ENCODE measurements around the gene MTHFD1L. TPM values are rescaled to one million over a fixed set of nuclear protein-coding genes. Genes with fewer than 3 reads are reported as not detected.

MTHFD1L gene
- total RNA-seq, 1 donor from 2014 or later: 28.1 TPM

DNA sequence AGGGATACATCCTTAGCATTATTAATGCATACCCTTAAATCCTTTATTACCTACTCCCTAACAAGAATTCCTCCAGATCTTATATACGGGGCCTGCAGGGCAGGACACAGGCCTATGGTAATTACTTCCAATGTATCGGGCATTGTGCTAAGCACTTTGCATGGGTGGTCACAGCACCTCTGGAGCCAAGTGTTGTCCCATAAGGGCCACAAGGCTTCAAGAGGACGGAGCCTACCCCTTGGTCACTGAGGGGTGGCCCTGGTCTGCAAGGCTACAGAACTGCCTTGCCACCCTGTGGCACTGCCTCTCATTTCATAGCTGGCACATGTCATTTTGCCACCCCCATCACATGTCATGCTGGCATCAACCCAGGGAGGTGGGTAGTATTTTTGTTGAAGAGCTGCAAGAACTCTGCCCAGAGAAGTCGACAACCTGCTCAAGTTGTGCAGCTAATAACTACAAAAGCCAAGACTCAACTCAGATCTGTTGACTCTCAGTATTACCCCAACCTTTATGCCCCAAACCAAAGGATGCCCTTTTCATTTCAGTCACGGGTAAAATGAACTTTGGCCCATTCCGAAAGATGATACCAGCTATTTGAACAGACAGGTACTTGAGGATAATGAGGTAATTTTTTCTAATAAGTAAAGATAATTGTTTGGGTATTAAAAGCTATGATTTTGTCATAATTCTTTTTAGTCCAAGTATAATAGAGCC lies 230.2 kb downstream of the MTHFD1L start:
- TF ChIP-seq, protein P1, sequence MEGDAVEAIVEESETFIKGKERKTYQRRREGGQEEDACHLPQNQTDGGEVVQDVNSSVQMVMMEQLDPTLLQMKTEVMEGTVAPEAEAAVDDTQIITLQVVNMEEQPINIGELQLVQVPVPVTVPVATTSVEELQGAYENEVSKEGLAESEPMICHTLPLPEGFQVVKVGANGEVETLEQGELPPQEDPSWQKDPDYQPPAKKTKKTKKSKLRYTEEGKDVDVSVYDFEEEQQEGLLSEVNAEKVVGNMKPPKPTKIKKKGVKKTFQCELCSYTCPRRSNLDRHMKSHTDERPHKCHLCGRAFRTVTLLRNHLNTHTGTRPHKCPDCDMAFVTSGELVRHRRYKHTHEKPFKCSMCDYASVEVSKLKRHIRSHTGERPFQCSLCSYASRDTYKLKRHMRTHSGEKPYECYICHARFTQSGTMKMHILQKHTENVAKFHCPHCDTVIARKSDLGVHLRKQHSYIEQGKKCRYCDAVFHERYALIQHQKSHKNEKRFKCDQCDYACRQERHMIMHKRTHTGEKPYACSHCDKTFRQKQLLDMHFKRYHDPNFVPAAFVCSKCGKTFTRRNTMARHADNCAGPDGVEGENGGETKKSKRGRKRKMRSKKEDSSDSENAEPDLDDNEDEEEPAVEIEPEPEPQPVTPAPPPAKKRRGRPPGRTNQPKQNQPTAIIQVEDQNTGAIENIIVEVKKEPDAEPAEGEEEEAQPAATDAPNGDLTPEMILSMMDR (conservative IDR thresholded peaks at IDR 0.05): no peak
- DNase-seq (ENCODE audit: extremely low spot score, unreplicated experiment): no peak
- Mint-ChIP-seq H3K36me3 (peaks cover 34% of the 10 kb centered on the region), H3K4me3 (no peak overlapping the region), H3K9me3 (peaks cover 13% of the 10 kb centered on the region), H3K27me3 (no peaks in the 10 kb centered on the region), H3K4me1 (ENCODE audit: unreplicated experiment) (peaks cover 37% of the 10 kb centered on the region), H3K27ac (no peak overlapping the region)

DNA sequence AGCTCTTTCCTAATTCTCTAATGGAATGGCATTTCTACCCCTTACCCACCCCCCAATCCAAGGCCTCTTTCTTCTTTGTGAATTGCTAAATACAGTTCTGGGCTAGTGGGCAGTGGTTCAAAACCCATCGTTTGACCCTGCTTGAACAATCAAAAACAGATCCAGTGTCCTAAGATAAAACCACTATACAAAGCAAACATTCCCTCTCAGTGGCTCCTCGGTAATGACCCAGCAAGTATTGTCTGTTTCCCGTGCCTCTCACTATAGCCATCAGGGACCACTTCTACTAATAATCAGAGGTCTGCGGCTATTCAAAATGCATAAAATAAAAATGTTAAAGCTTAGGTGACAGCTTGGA lies 230.7 kb downstream of the MTHFD1L start:
- Mint-ChIP-seq H3K4me1 (ENCODE audit: unreplicated experiment) (peaks cover 36% of the 10 kb centered on the region), H3K27ac (no peak overlapping the region), H3K36me3 (peaks cover 36% of the 10 kb centered on the region), H3K27me3 (no peaks in the 10 kb centered on the region), H3K4me3 (no peak overlapping the region), H3K9me3 (peaks cover 13% of the 10 kb centered on the region)
- TF ChIP-seq, protein P1 (conservative IDR thresholded peaks at IDR 0.05): no peak
- no peak for DNase-seq (ENCODE audit: extremely low spot score, unreplicated experiment)

DNA sequence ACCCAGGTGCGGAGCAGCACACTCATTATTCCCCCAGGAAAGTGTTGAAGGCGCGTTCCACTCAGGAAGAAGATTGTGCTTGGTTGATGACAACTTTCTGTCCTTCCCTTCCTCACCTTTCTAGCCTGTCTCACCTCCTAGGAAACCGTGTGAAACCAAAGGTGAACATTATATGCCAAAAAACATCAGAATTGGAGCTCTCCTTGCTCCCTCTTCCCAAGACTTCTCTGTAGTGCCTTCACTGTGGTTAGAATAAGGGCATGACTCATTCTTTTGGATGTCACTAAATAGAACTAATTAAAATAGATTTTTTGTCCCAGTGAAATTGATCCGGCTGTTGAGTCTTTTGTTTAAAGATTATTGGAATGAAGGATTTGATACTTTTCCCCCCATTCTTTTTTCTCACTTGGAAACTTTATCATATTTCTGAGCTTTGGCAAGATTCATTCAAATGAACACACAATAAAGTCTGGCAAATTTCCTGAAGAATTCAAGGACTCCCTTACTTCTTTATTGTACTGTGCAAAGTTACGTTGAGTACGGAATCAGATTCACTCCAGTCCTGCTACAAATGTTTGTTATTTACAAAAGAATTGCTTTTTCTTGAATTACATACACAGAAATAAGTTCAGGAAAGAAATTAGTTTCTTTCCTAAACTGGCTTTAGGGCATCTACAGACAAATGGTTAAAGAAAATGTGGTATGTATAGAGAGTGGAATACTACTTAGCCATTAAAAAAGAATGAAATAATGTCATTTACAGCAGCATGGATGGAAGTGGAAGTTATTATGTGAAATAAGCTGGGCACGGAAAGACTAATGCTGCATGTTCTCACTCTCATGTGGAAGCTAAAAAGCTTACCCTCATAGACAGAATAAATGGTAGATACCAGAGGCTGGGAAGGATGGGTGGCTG lies 231.4 kb downstream of the MTHFD1L start:
- peaks cover 36% of the 10 kb centered on the region for H3K4me1 Mint-ChIP-seq (ENCODE audit: unreplicated experiment)
- H3K27me3 Mint-ChIP-seq: no peaks in the 10 kb centered on the region
- H3K9me3 Mint-ChIP-seq: peaks cover 13% of the 10 kb centered on the region
- no peak overlapping the region for H3K4me3 Mint-ChIP-seq
- TF ChIP-seq, protein P1 (conservative IDR thresholded peaks at IDR 0.05): no peak
- no peak overlapping the region for H3K27ac Mint-ChIP-seq
- no peak for DNase-seq (ENCODE audit: extremely low spot score, unreplicated experiment)
- peaks cover 38% of the 10 kb centered on the region for H3K36me3 Mint-ChIP-seq

DNA sequence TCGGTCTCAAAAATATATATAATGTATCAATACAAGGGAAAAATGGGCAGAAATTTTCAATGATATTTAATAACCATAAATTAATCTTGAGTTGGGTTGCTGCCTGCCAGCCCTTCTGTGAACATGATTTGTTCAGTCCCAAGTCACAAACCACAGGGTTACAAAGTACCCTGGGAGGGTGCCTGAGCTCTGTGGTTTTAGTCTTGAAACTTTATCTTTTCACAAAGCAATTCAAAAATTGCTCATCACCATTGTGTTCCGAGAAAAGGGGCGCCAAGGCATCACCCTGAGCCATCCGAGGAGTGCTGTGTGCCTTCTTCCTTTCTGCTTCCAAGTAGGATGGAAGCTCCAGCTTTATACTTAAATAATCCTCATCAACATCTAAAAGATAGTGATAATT lies 232.7 kb downstream of the MTHFD1L start:
- Mint-ChIP-seq H3K27ac (no peak overlapping the region), H3K9me3 (peaks cover 13% of the 10 kb centered on the region), H3K27me3 (no peaks in the 10 kb centered on the region), H3K4me3 (no peak overlapping the region), H3K36me3 (peaks cover 31% of the 10 kb centered on the region), H3K4me1 (ENCODE audit: unreplicated experiment) (peaks cover 28% of the 10 kb centered on the region)
- no peak for DNase-seq (ENCODE audit: extremely low spot score, unreplicated experiment)
- TF ChIP-seq, protein P1 (conservative IDR thresholded peaks at IDR 0.05): no peak

DNA sequence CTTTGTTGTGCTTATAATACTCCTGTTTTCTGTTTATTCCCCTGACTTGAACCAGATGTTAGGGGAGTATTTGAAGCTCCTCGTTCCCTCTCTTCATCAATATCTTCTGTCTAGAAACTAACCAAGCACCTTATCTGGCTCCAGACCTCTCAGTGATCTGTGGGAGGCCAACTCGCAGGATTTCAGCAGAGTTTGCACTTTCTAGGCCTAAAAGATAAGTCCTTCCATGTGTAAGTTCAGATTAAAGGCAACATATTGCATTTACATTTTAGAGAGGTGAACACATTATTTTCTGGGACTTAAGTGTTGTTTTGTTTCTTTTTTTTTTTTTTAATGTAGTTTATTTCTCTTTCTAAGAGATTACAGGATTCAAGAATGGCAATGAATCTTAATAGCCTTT lies 234.8 kb downstream of the MTHFD1L start:
- Mint-ChIP-seq H3K36me3 (peaks cover 23% of the 10 kb centered on the region), H3K27me3 (no peaks in the 10 kb centered on the region), H3K27ac (no peak overlapping the region), H3K4me1 (ENCODE audit: unreplicated experiment) (peaks cover 23% of the 10 kb centered on the region), H3K4me3 (no peak overlapping the region), H3K9me3 (peaks cover 13% of the 10 kb centered on the region)
- DNase-seq (ENCODE audit: extremely low spot score, unreplicated experiment): no peak
- TF ChIP-seq, protein P1 (conservative IDR thresholded peaks at IDR 0.05): no peak

Measured in type B pancreatic cell (in vitro differentiated cells).